A673 (cell line): Measurements from ENCODE around the gene PCGF2. TPM values are rescaled to one million over a fixed set of nuclear protein-coding genes. Genes with fewer than 3 reads are reported as not detected.
A peak's percentile ranks its signal among the peaks of the same experiment; 100 is the strongest.

Experiments
- BruUV-seq: library from RNA; stranded (reverse); fragments of 400-500 nt; replicated peaks from 2 replicates; lab custom pipeline; 2021; lab: Mats Ljungman, UMichigan
- CTCF ChIA-PET: fragments of 300-600 bp; sonication (Branson Sonifier 250); formaldehyde crosslinking; loops from one replicate; lab custom pipeline; 2022; ENCODE audit warnings: antibody characterized with exemption; lab: Charles Lee
- POLR2A ChIA-PET: fragments of 300-600 bp; sonication (Branson Sonifier 250); formaldehyde crosslinking; loops from one replicate; lab custom pipeline; 2022; ENCODE audit warnings: antibody characterized with exemption; ENCODE audit not compliant: low non-redundant PET; lab: Charles Lee
- DNase-seq: peaks from one replicate; pipeline ENCODE4 v3.0.0-alpha.2; 2015; ENCODE audit warnings: low spot score
- H3K27ac ChIP-seq: fragments of 200-600 bp; sonication (generic); 2 replicates; pipeline ENCODE4 v1.5.1; 2016; ENCODE audit warnings: mixed run types, low read depth, mild to moderate bottlenecking, mixed read lengths, antibody characterized with exemption, low read length; ENCODE audit not compliant: poor library complexity, severe bottlenecking
- H3K27me3 ChIP-seq: fragments of 200-600 bp; sonication (generic); replicated peaks from 2 replicates; pipeline ENCODE4 v1.6.1; 2017; ENCODE audit warnings: mixed run types, low read depth, mild to moderate bottlenecking, mixed read lengths, antibody characterized with exemption, low read length; ENCODE audit not compliant: insufficient read depth, poor library complexity
- H3K36me3 ChIP-seq: fragments of 200-600 bp; sonication (generic); 2 replicates; pipeline ENCODE4 v1.6.1; 2016; ENCODE audit warnings: mixed run types, mild to moderate bottlenecking, mixed read lengths, antibody characterized with exemption, low read length; ENCODE audit not compliant: insufficient read depth, poor library complexity, severe bottlenecking
- H3K4me1 ChIP-seq: fragments of 200-600 bp; sonication (generic); 2 replicates; pipeline ENCODE4 v1.6.1; 2017; ENCODE audit warnings: mixed run types, mild to moderate bottlenecking, mixed read lengths, antibody characterized with exemption, low read length; ENCODE audit not compliant: insufficient read depth, poor library complexity, severe bottlenecking
- H3K4me3 ChIP-seq: fragments of 200-600 bp; sonication (generic); 2 replicates; pipeline ENCODE4 v1.5.1; 2016; ENCODE audit warnings: low read depth, mixed run types, mild to moderate bottlenecking, mixed read lengths, low read length; ENCODE audit not compliant: poor library complexity, severe bottlenecking
- H3K9me3 ChIP-seq: fragments of 200-600 bp; sonication (generic); 2 replicates; pipeline ENCODE4 v1.6.1; 2016; ENCODE audit warnings: mixed run types, low read depth, mild to moderate bottlenecking, mixed read lengths, antibody characterized with exemption, low read length; ENCODE audit not compliant: poor library complexity, severe bottlenecking
- EZH2 ChIP-seq: fragments of 200-600 bp; sonication (generic); IDR thresholded peaks from 2 replicates; pipeline ENCODE4 v1.6.1; 2017; ENCODE audit warnings: borderline replicate concordance, low read depth, mild to moderate bottlenecking, mixed read lengths, antibody characterized with exemption, low read length; ENCODE audit not compliant: poor library complexity, severe bottlenecking
- intact Hi-C: fragments of 100-400 bp; cut with micrococcal nuclease; formaldehyde crosslinking; loops from one replicate; pipeline ENCODE4 v1.10.0; 2022; ENCODE audit not compliant: unreplicated experiment
- total RNA-seq: library from RNA; stranded (reverse); gene quantifications from 2 replicates; pipeline ENCODE4 v1.2.3, GENCODE V29; 2021
- TF ChIP-seq, protein P1 (sequence below): fragments of 300-800, 200-600 bp; sonication (generic); conservative IDR thresholded peaks from 2 replicates; pipeline ENCODE4 v1.5.1; 2017; ENCODE audit warnings: low read depth, mild to moderate bottlenecking, antibody characterized with exemption, low read length, moderate library complexity, mixed read lengths

The PCGF2 gene
- total RNA-seq, 1 experiment from 2014 or later: 34.4 TPM

DNA sequence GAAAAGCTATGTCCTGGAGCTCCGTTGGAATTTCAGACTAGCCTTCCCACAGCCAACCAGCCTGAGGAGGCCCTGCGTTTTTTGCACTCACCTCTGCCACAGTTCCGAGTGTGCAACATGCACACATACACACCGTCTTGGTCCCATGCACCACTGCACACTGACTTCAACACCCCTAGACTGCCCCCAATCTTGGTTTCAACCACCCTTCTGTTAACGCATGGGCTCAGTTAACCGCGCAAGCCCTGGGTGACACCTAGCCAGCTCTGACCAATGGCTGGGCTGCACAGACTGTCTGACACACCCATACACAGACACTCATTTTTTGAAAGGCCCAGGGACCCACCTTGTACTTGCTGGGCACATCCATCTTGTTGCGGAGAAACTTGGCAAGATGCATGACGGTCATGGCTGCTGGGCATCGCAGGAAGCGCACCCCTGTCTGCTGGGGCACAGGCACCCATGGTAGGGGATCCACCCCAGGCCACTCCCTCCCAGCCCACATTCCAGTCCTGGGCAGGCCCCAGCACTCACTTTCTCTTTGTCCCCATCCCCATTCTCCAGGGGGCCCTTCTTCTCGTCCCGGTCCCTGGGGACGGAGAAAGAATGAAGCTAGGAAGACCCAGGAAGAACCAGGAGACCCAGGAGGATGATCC lies 10.0 kb downstream of the PCGF2 start:
- peaks cover 5% of the 10 kb centered on the region for H3K4me1 ChIP-seq
- H3K27me3 ChIP-seq: no peaks in the 10 kb centered on the region
- H3K4me3 ChIP-seq: no peak overlapping the region
- H3K9me3 ChIP-seq: no peaks in the 10 kb centered on the region
- no peak overlapping the region for H3K27ac ChIP-seq
- ChIA-PET CTCF (no interaction called here), POLR2A (no interaction called here)
- peaks cover 3% of the 10 kb centered on the region for H3K36me3 ChIP-seq
- no TSS peak for BruUV-seq
- TF ChIP-seq EZH2: no peak
- TF ChIP-seq, protein P1, sequence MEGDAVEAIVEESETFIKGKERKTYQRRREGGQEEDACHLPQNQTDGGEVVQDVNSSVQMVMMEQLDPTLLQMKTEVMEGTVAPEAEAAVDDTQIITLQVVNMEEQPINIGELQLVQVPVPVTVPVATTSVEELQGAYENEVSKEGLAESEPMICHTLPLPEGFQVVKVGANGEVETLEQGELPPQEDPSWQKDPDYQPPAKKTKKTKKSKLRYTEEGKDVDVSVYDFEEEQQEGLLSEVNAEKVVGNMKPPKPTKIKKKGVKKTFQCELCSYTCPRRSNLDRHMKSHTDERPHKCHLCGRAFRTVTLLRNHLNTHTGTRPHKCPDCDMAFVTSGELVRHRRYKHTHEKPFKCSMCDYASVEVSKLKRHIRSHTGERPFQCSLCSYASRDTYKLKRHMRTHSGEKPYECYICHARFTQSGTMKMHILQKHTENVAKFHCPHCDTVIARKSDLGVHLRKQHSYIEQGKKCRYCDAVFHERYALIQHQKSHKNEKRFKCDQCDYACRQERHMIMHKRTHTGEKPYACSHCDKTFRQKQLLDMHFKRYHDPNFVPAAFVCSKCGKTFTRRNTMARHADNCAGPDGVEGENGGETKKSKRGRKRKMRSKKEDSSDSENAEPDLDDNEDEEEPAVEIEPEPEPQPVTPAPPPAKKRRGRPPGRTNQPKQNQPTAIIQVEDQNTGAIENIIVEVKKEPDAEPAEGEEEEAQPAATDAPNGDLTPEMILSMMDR: no peak
- no peak for DNase-seq
- intact Hi-C loops: no loop called here

DNA sequence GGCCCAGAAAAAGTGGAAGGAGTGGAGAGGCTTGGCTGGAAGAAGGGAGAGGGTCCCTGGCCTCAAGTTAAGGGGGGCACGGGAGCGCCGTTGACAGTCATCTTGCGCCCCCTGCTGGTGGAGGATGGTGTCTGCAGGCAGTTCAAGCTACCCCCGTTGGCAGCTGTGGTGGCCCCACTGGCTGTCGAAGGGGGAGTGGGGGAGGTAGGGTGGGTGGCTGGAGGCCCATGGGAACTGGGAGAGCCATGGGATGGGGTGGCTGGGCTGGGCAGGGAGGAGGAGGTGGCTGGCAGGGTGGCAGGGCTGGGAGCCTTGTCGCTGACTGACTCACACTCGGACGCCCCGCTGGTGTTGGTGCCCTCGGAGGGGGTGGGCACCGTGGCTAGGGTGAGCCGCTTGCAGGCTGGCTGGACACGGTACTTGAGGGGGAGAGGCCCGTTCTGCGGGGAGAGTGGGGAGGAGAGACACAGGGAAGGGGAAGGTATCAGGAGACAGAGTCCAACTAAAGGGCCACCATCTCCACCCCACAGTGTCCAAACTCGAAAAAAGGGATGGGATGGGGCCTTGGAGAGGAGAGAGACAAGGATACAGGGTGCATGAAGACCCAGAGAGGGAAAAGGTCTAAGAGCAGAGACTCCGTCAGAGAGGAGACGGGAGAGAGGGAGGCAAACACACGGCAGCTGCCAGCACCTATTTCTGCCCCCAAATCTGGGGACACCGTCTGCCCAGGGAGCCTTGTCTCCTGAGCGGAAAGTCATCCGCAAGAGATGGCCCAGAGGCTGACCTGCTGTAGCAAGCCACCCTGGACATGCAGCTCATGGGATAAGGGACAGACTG lies 12.8 kb downstream of the PCGF2 start:
- POLR2A ChIA-PET: no interaction called here

More for the DNA sequence above, 12.8 kb downstream of the PCGF2 start:
- Histone ChIP-seq H3K36me3 (peaks cover 3% of the 10 kb centered on the region), H3K27ac (no peak overlapping the region), H3K4me1 (no peaks in the 10 kb centered on the region), H3K9me3 (no peaks in the 10 kb centered on the region), H3K4me3 (no peak overlapping the region), H3K27me3 (no peaks in the 10 kb centered on the region)
- TSS peak; percentile 80 for BruUV-seq
- TF ChIP-seq, protein P1: peak; percentile 82
- TF ChIP-seq EZH2: no peak
- intact Hi-C loops: loop anchor here (2.0 kb wide), 1 partner anchor 59 kb away; no protein-coding TSS in a partner anchor
- CTCF ChIA-PET: interaction anchor here (0.7 to 1.9 kb wide), 4 partner anchors 11 to 58 kb away, joined by 3 to 5 read pairs (median 4); no protein-coding TSS in a partner anchor
- DNase-seq: peak; percentile 52
